ENCODE results near the gene RPP14. TPM values are rescaled to one million over a fixed set of nuclear protein-coding genes. Genes with fewer than 3 reads are reported as not detected.

Gene RPP14
- total and polyA plus RNA-seq, 2 experiments from 2014 or later = 11.7 to 18.6 TPM

- TF ChIP-seq REST (IDR thresholded peaks at IDR 0.05; ENCODE audit: unreplicated experiment) = no peak
- TF ChIP-seq ETS1 (IDR thresholded peaks at IDR 0.05) = no peak
- TF ChIP-seq CREB1 (CRISPR knock-in tag; IDR thresholded peaks at IDR 0.05; ENCODE audit: low read depth) = no peak
Observed at GRCh38 chr3:58308728-58309127, 2.7 kb downstream of the RPP14 start (continued).

- Histone ChIP-seq H4K20me1 (replicated peaks; ENCODE audit: insufficient read depth) (peaks cover 24% of the 10 kb centered on the region), H3K4me2 (no peak overlapping the region), H3K27me3 (ENCODE audit: insufficient read depth) (no peaks in the 10 kb centered on the region), H3K27ac (ENCODE audit: low read depth) (no peak overlapping the region), H3K36me3 (ENCODE audit: insufficient read depth) (peaks cover 45% of the 10 kb centered on the region), H3K4me1 (ENCODE audit: insufficient read depth) (peaks cover 16% of the 10 kb centered on the region), H3K4me3 (no peak overlapping the region), H2AFZ (no peak overlapping the region), H3F3A (replicated peaks; ENCODE audit: low read depth) (0 out of 2 replicates have a peak, but pooled peaks cover 5% of the 10 kb centered on the region), H3K9me2 (ENCODE audit: insufficient read depth) (no peaks in the 10 kb centered on the region), H3K79me2 (replicated peaks; ENCODE audit: insufficient read depth) (peaks cover 23% of the 10 kb centered on the region)
- TF ChIP-seq CREB1 (CRISPR knock-in tag; IDR thresholded peaks at IDR 0.05; ENCODE audit: low read depth) (no peak), CTCF (conservative IDR thresholded peaks at IDR 0.05; ENCODE audit: low read depth in 2 of 2) (no peak), EZH2 (IDR thresholded peaks at IDR 0.05; ENCODE audit: low read depth, unreplicated experiment) (no peak), EZH2phosphoT487 (IDR thresholded peaks at IDR 0.05; ENCODE audit: unreplicated experiment) (no peak)
- peaks cover 16% of the 10 kb centered on the region for H3K27me3 Mint-ChIP-seq (ENCODE audit: insufficient read depth, low read depth, poor library complexity)
- H3K27ac Mint-ChIP-seq = no peak overlapping the region
- H3K4me1 Mint-ChIP-seq = peaks cover 19% of the 10 kb centered on the region
- H3K36me3 Mint-ChIP-seq (ENCODE audit: low read depth) = peaks cover 70% of the 10 kb centered on the region
- DNase-seq (ENCODE audit: low spot score) (no peak), ATAC-seq (no peak)
- H3K9me3 Mint-ChIP-seq = no peaks in the 10 kb centered on the region
- H3K4me3 Mint-ChIP-seq = no peak overlapping the region
Observed at GRCh38 chr3:58317811-58318210, 11.8 kb downstream of the RPP14 start.

GRCh38 chr3:58321791-58322190, 15.7 kb downstream of the RPP14 start:
- peak; percentile 88 for ATAC-seq
- peak; percentile 84 for DNase-seq (ENCODE audit: low spot score)
- no peaks in the 10 kb centered on the region for H3K9me2 ChIP-seq (ENCODE audit: insufficient read depth)
- H3K9me3 Mint-ChIP-seq = no peaks in the 10 kb centered on the region
- peaks cover 13% of the 10 kb centered on the region for H3K36me3 ChIP-seq (ENCODE audit: insufficient read depth)
- H3K4me2 ChIP-seq = peak overlapping the region; percentile 73
- H3K4me1 ChIP-seq (ENCODE audit: insufficient read depth) = peaks cover 24% of the 10 kb centered on the region
- H3K27me3 Mint-ChIP-seq (ENCODE audit: insufficient read depth, low read depth, poor library complexity) = peaks cover 14% of the 10 kb centered on the region
- no peaks in the 10 kb centered on the region for H3K27me3 ChIP-seq (ENCODE audit: insufficient read depth)
- H3K4me1 Mint-ChIP-seq = peaks cover 30% of the 10 kb centered on the region
- H2AFZ ChIP-seq = no peak overlapping the region
- peak overlapping the region; percentile 88 for H3K27ac ChIP-seq (ENCODE audit: low read depth)
- no peak for TF ChIP-seq STAT1 (IDR thresholded peaks at IDR 0.05; ENCODE audit: unreplicated experiment)
- TF ChIP-seq POLR2AphosphoS5 (IDR thresholded peaks at IDR 0.05; ENCODE audit: low read depth) = peak; percentile 46; the same call in 1 of the 2 replicates
- H3K36me3 Mint-ChIP-seq (ENCODE audit: low read depth) = peaks cover 32% of the 10 kb centered on the region
- H3K79me2 ChIP-seq (replicated peaks; ENCODE audit: insufficient read depth) = no peaks in the 10 kb centered on the region
- H3K27ac Mint-ChIP-seq = peak overlapping the region; percentile 89
- peak overlapping the region; percentile 36; the same call in 1 of the 2 replicates for H3K4me3 ChIP-seq
- peaks cover 5% of the 10 kb centered on the region for H4K20me1 ChIP-seq (replicated peaks; ENCODE audit: insufficient read depth)
- peak overlapping the region; percentile 49; the same call in 2 of the 3 replicates for H3K4me3 Mint-ChIP-seq
- H3F3A ChIP-seq (replicated peaks; ENCODE audit: low read depth) = 0 out of 2 replicates have a peak, but pooled peaks cover 5% of the 10 kb centered on the region

Measured in GM23338 (cell line).